Measurements from ENCODE around the gene ARHGEF19.
"Not testable (repeated sequence)": the region's sequence is repeated elsewhere in the genome, so short reads cannot be mapped to it uniquely, and the experiment has no call there.

Gene ARHGEF19

GRCh38 chr1:16212251-16212961 is at the start of gene ARHGEF19:
Gene ARHGEF19 (minus strand): TSS chr1:16212652. CDS start chr1:16209054, 3,598 bp downstream.
- no peak for DNase-seq (ENCODE audit: low spot score)

- no peak for DNase-seq (ENCODE audit: low spot score)
Observed at GRCh38 chr1:16262067-16262466, 49.6 kb upstream of the ARHGEF19 start.

DNA sequence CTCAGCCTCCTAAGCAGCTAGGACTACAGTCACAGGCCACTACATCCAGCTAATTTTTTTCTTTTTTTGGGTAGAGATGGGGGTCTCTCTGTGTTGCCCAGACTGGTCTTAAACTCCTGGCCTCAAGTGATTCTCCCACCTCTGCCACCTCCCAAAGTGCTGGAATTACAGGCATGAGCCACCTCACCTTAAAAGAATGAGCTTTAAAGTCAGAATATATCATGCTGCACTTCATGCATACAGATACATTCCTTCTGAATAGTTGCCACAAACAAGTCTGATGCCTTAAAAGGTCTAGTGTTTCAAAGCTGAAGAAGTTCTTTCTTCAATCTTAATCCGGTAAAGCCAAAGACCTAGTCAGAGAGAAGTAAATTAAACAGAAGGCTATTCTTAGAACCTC is 48.4 kb upstream of the ARHGEF19 start:
- peak; percentile 34 for DNase-seq (ENCODE audit: low spot score)

DNA sequence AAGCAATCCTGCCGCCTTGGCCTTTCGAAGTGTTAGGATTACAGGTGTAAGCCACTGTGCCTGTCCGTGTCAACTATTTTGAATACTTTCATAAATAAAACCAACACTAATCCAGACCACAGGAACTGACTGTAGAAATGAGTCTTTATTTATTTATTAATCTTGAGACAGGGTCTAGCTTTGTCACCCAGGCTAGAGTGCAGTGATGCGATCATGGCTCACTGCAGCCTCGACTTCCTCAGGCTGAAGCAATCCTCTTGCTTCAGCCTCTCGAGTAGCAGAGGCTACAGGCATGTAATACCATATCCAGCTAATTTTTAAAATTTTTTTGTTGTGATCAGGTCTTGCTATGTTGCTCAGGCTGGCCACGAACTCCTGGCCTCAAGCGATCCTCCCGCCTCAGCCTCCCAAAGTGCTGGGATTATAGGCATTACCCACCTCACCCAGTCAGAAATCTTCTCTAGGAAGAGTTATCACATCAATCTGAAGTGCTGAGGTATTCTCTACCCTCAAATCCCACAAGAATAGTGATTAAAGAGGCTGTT is 46.2 kb upstream of the ARHGEF19 start:
- no peak for DNase-seq (ENCODE audit: low spot score)

DNA sequence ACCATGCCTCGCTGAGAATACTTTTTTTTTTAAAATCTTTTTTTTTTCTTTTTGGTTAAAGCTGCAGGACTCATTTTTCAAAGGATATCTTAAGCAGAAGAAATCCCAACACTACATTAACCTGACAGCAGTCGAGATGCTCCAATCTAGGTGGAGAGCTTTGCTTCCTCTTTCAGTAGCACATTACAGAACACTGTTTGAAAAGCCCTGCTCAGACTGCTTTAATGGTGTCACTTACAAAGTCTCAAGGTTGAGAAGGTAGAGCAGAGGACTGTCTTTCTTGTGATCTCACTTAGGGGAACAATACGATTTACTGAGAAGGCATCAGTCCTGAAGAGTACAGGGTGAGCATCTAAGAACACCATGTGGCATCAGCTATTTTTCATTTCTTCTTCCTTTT is 45.5 kb upstream of the ARHGEF19 start:
- DNase-seq (ENCODE audit: low spot score), result no peak

DNA sequence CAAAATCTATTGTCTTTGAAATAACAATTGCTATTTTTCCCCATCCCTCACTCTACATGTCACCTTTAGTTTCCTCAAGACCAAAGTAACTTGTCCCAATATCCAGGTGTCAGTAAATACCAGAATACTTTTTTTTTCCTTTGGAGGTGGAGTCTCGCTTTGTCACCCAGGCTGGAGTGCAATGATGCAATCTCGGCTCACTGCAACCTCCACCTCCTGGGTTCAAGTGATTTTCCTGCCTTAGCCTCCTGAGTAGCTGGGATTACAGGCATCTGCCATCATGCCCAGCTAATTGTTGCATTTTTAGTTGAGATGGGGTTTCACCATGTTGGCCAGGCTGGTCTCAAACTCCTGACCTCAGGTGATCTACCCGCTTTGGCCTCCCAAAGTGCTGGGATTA is 45.1 kb upstream of the ARHGEF19 start:
- not testable (repeated sequence) for DNase-seq (ENCODE audit: low spot score)

DNA sequence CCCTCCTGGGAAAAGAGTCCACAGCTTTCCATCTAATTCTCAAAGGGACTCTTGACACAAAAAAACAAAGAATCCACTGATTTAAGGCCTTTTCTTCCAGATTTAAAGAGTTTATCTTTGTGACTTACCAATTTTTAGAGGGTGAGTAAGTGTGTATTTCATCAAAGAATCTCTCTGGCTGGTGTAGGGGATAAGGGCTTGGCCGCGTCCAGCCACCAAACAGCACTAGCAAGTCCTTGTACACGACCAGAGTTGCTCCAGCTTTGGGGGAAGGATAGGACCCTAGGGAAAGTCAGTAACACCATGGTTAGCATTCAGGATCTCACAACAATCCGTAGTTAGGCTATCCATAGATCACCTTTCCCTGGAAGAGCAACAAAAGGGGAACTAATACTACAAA is 44.0 kb upstream of the ARHGEF19 start:
- DNase-seq (ENCODE audit: low spot score), result no peak

DNA sequence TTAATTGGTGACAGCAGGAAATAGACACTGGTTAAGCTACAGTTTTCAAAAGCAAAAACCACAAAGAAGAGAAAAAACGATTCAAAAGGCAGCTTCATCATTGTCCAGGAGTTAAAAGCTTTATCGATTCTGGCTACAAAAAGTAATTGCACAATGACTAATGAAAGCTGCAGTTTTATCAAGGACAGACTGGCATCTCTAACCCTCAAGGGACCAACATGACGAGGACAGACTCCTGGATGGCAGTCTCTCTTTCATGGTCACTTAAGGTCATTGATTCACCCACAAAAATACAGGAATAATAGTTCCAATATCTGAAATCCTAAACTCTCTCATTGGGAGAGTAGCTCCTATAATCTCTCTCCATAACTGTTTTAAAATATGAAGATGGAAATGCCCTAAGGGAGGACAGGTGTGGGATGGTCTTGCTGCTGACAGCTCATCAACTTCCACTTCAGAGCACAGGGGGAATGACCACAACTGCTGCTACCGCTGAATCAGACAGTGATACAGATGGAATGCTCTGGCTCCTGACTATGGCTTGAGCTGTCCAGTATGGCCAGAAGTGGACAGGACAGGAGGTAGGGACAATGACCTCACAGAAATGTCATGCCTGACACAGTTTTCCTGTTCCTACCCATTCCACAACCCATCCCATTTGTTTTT is 41.9 kb upstream of the ARHGEF19 start:
- peak; percentile 39 for DNase-seq (ENCODE audit: low spot score)

DNA sequence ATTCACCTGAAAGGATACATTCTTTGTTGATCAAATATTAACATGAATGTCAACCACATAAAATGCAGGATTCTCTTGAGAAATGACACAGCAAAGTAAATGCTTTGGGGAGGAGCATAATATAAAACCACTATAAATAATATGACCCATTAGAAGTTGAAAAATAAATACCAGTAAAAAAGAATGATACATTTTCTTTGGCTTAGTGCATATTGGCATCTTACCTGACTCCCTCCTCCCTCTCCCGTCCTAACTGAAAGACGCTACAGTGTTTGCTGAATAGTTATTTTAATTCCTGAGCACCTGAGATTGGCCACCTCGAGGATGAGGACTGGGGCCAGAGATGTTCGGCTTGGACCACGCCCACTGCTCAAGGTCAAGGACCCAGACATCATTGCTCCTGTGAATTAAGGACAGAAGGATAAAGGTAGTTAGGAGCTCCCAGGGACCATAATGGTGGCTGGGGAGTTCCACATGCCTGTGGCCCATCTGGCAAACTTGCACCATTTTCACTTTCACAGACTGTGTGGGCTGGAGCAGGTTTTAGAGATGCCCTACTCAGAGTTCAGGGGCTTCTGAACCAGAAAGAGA is 41.0 kb upstream of the ARHGEF19 start:
- DNase-seq (ENCODE audit: low spot score), result no peak

GRCh38 chr1:16252912-16253311 is 40.5 kb upstream of the ARHGEF19 start:
- no peak for DNase-seq (ENCODE audit: low spot score)

GRCh38 chr1:16251381-16251780 is 38.9 kb upstream of the ARHGEF19 start:
- no peak for DNase-seq (ENCODE audit: low spot score)

DNA sequence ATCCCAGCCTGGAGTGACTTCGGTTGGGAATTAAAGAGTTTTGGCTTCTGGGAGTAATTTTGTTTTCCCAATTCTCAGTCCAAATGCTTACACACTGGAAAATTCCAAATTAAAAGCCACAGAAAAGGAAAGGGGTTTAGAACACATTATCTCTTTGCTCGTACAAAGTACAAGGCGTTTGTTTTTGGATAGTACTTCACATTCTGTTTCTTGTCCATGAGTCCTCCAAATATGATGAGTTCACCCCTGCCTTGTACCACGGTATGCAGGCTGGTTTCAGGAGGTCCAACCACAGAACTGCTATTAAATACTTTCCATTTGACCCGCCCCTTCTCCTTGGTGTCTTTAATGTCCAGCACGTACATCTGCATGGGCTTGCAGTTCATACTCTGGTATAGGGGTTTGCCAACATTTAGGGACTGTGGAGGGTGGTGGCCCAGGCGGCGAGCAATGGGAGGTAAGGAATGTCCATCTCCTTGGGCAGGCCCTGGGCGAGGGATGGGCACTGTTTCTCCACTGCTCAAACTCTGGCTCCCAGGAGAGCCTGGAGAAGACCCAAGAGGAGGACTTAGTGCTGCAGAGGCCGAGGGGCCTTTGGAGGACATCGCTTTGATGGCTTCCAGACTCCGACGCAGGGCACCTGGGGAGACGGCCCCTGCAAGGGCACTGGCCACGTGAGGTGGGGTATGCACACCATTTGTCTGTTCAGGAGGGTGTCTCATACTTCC is 38.2 kb upstream of the ARHGEF19 start:
- DNase-seq (ENCODE audit: low spot score), result peak; percentile 62

GRCh38 chr1:16249596-16250241 is 37.3 kb upstream of the ARHGEF19 start:
- peak; percentile 86 for DNase-seq (ENCODE audit: low spot score)

DNA sequence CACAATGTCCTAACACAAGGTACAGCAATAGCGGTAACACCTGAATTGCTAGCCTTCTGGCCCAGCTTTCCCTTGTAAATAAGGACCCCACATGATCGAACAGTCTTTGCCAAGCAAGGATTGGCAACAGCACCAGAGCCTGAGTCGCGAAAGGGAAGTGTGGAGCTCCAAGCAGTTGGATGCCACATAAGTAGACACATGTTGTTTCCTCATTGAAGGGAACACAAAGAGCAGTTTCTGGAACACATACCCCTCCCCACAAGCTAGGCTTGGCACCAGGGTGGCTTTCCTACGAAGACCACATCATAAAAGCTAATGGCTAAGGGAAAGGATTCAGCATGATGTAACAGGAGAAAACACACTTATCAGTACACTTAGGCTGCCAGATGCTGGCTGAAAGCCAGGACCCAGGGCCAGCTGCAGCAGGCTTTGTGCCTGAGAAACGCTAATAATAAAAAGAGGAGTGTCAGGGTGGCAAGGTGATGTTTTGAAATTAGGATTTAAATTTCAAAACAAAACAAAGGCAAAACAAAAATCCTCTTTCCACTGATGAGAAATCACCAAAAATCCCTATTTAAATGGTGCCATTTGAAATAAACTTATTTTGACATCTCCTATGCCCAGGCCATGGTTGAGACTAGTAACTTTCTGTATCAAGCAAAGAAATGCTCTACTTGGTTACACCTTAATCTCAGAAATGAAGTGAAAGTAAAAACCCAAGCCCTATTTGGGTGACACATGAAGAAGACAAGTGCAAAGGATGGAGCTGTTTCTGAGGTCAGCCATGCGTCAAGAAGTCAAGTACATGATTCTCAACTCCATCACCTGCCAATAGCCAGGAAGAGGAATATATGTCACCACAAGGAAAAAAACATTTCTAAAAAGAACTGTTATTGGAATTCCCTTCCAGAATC is 36.4 kb upstream of the ARHGEF19 start:
- DNase-seq (ENCODE audit: low spot score), result peak; percentile 43

GRCh38 chr1:16248007-16248436 is 35.6 kb upstream of the ARHGEF19 start:
- DNase-seq (ENCODE audit: low spot score), result no peak

GRCh38 chr1:16247441-16247840 is 35.0 kb upstream of the ARHGEF19 start:
- DNase-seq (ENCODE audit: low spot score), result no peak

GRCh38 chr1:16246961-16247360 is 34.5 kb upstream of the ARHGEF19 start:
- no peak for DNase-seq (ENCODE audit: low spot score)

DNA sequence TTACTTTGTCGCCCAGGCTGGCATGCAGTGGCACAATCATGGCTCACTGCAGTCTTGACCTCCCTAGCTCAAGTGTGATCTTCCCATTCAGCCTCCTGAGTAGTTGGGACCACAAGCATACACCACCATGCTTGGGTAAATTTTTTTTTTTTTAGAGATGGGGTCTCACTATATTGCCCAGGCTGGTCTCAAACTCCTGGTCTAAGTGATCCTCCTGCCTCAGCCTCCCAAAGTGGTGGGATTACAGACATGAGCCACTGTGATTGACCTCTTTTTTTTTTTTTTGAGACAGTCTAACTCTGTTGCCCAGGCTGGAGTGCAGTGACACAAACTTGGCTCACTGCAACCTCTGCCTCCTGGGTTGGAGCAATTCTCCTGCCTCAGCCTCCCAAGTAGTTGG is 33.8 kb upstream of the ARHGEF19 start:
- DNase-seq (ENCODE audit: low spot score), result not testable (repeated sequence)

DNA sequence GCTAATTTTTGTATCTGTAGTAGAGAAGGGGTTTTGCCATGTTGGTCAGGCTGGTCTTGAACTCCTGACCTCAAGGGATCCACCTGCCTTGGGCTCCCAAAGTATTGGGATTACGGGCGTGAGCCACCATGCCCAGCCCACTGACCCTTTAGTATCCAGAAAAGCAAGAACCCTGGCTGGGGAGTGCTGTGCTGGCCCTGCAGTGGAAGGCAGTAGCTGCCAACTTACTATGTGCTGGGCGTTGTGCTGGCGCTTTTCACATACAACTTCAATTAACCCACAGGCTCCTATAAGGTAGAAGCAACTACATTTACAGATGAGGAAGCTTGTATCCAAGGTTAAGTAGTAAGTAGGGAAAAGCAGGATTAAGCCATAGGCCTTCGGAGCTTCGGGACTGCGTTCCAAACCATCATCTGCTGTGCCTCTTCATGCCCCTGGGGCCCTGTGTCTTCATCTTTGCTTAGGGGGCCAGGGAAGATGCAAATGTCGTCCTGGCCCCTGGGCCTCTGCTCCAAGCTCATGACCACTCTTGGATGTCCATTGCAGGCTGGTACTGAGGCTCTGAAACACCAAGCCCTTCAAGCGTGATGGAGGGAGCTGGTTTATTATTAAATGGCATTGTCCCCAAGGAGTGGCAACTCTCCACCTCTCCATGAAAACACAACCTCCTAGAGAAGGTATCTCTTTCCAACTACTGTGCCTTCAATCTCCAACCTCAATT is 33.2 kb upstream of the ARHGEF19 start:
- DNase-seq (ENCODE audit: low spot score), result no peak

Data from AG20443 (cell line).